Left lobe of liver (tissue), 2 donors: ENCODE results near the gene DHX34. TPM values are rescaled to one million over a fixed set of nuclear protein-coding genes. Genes with fewer than 3 reads are reported as not detected.
A peak's percentile ranks its signal among the peaks of the same experiment; 100 is the strongest.

Source experiments
- ATAC-seq: fragments of 200-7000 bp; cut with Tn5 transposase; one replicate; pipeline ENCODE4 v1.9.1; 2020; ENCODE audit warnings: mild to moderate bottlenecking, moderate library complexity
- DNase-seq: peaks from one replicate; pipeline ENCODE4 v3.0.0-alpha.2; 2020; ENCODE audit warnings: low spot score
- total RNA-seq: library from RNA; stranded (reverse); gene quantifications from one replicate; pipeline ENCODE4 v1.2.1, GENCODE V29; 2021
- donor health status: DM: no; HTN: no; CAD: no; lungs with moderate emphysema.
- donor health status: DM: no; HTN: yes; CAD: no.

Gene DHX34
- total RNA-seq, 1 donor from 2014 or later, result 5.9 TPM

- DNase-seq, result no peak
- no peak for ATAC-seq
Measured at GRCh38 chr19:47413941-47414340, 64.8 kb downstream of the DHX34 start.

- ATAC-seq (peak; percentile 79), DNase-seq (no peak)
Measured at GRCh38 chr19:47414469-47414868, 65.4 kb downstream of the DHX34 start.

GRCh38 chr19:47415953-47416642 lies 67.0 kb downstream of the DHX34 start:
- ATAC-seq, result no peak
- no peak for DNase-seq

DNA sequence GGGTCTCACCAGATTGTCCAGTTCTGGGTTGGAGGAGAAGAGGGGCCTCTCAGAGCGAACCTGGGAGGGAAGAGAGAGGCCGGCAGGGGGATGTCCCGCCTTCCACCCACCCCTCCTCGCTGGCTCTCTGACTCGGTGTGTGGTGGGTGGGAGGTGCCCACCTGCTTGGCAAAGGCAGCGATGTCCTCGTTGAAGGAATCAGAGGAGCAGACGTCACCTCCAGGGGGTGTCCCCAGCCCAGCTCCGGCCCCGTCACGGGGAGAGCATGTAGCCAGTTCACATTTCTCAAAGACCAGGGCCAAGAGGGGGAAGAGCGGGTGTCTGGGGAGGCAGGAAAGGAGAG lies 67.5 kb downstream of the DHX34 start:
- no peak for ATAC-seq

GRCh38 chr19:47417107-47417745 lies 68.1 kb downstream of the DHX34 start:
- DNase-seq (no peak), ATAC-seq (no peak)

More for the DNA sequence above, 67.5 kb downstream of the DHX34 start:
- DNase-seq, result no peak

GRCh38 chr19:47417746-47418691 lies 68.9 kb downstream of the DHX34 start:
- DNase-seq (no peak), ATAC-seq (no peak)

DNA sequence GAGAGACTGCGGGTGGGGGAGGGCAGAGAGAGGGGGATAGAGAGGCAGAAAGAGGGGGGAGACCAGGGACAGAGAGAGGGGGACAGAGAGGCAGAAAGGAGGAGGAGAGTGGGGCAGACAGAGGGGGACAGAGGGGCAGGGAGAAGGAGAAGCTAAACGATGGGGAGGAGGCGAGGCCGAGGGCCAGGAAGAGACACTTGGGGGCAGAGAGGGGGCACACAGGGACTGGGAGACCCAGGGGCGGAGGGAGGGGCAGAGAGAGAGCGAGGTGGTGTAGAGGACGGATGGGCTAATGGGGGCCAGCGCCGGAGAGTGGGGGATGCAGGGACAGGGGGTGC lies 69.5 kb downstream of the DHX34 start:
- ATAC-seq, result no peak
- DNase-seq, result no peak

- no peak for DNase-seq
- no peak for ATAC-seq
Measured at GRCh38 chr19:47419030-47419783, 70.1 kb downstream of the DHX34 start, which contains the start of gene MEIS3. Gene MEIS3, minus strand, starts transcription at chr19:47419527. Its CDS starts 446 bp downstream, at chr19:47419081.

DNA sequence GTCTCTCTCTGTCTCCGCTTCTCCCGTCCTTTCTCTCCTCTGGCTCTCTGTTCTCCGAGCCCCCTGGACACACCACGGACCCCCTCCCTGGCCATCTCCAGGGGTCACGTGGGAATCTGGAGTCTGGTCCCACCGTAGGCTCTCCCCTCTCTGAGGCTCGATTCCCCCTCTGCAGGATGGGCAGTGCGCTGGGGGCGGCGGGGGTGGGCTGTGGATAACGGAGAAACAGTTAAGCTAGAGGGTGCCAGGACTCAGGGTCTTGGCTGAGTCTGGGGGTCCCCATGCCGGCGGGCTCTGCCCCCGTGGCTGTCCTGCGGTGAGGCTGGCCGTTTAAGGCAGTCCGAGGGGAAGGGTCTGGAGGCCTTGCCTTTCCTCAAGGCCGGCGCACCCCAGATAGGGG lies 70.7 kb downstream of the DHX34 start:
- ATAC-seq, result no peak

DNA sequence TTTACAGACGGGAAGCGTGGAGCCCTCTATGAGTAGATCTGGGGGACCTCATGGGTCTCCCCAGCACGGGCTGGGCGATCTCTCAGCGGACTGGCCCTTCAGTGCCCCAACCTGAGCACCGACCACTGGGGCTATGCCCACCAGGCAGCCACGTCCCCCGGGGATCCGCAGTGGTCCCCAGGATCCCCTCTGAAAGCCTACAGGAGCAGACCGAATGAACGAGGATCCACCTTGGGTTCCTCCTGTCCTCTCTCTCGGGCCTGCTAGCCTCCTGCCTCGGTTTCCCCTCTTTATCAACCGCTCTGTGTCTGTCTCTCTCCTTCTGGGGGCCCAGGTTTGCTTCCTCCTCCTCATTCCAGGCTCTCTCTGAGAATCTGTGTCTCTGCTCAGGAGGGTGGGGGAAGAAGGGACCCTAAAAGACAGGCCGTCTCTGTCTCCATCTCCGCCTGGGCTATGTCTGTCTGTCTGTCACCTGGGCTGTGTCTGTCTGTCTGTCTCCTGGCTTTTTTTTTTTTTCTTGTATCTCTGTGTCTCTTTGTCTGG lies 72.2 kb downstream of the DHX34 start:
- ATAC-seq, result no peak
- DNase-seq, result no peak

More for the DNA sequence above, 70.7 kb downstream of the DHX34 start:
- DNase-seq, result no peak

GRCh38 chr19:47421844-47422395 lies 72.8 kb downstream of the DHX34 start:
- no peak for ATAC-seq
- no peak for DNase-seq

DNA sequence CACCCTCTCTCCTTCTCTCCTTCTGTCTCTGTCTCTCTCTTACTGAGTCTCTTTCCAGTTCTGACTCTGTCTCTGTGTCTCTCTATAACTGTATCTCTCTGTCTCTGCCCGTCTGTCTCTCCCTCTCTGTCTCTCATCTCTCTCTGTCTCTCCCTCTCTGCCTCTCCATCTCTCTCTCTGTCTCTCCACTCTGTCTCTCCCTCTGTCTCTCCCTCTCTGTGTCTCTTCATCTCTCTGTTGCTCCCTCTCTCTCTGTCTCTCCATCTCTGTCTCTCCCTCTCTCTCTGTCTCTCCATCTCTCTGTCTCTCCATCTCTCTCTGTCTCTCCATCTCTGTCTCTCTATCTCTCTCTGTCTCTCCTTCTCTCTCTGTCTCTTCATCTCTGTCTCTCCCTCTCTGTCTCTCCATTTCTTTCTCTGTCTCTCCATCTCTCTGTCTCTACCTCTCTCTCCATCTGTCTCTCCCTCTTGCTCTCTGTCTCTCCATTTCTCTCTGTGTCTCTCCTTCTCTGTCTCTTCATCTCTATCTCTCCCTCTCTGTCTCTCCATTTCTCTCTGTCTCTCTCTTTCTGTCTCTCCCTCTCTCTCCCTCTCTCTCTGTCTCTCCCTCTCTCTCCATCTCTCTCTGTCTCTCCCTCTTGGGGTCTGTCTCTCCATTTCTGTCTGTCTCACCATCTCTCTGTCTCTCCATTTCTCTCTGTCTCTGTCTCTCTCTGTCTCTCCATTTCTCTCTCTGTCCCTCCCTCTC lies 73.5 kb downstream of the DHX34 start:
- DNase-seq, result no peak

GRCh38 chr19:47423203-47423882 lies 74.2 kb downstream of the DHX34 start:
- ATAC-seq (no peak), DNase-seq (no peak)

More for the DNA sequence above, 73.5 kb downstream of the DHX34 start:
- no peak for ATAC-seq

DNA sequence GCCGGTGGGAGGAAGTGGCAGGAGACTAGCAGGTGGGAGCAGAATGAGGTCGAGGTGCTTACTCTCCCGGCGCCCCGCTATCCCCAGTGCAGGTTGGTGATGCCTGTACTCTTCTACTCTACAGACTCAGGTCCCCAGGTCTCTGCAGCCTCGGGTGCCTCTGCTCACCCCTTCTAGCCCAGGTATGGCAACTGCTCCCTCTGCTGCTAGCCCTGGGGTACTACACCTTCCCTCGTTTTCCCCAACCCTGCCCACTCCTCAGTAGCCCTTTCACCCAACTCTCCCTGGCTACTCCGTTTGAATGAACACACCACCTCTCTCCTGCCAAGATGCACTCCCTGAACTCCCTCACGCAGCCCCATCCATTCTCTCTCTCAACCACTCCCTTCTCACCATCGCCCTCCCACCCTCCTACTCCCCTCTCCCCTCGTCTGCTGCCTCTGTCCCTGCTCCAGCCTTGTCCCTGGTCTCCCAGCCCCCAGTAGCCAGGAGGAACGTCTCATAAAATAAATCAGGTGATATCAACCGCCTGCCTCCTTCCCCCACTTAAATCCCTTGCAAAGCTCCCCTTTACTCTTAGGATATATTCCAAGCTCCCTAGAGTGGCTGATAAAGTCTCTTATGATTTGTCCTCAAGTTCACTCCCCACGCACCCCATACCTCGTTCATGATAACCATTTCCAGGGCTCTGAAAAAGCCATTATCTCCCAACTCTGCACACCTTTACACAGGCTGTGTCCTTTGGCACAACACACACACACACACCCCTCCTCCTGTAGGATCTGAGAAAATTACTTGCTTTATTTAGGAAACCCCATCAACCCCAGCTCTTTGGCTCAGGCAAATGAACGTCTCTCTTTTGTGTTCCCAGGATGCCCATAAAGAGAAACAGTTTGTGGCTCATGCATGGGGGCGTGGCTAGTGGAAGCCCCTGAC lies 78.4 kb downstream of the DHX34 start:
- ATAC-seq (peak; percentile 89), DNase-seq (no peak)

GRCh38 chr19:47428177-47428894 lies 79.2 kb downstream of the DHX34 start:
- ATAC-seq, result peak; percentile 39
- DNase-seq, result peak; percentile 60

GRCh38 chr19:47429140-47429793 lies 80.2 kb downstream of the DHX34 start:
- ATAC-seq (no peak), DNase-seq (no peak)
